Endothelial cell of umbilical vein (primary cell): ENCODE measurements around the gene NDUFA5. TPM values are rescaled to one million over a fixed set of nuclear protein-coding genes. Genes with fewer than 3 reads are reported as not detected.

Experiments used
- BruUV-seq: library from RNA; stranded (reverse); fragments of 400-500 nt; replicated peaks from 2 replicates; lab custom pipeline; 2021; lab: Mats Ljungman, UMichigan
- CTCF ChIA-PET: fragments of 300-600, 350-600 bp; sonication (Branson Sonifier 250); formaldehyde crosslinking; loops from one replicate; lab custom pipeline; 2021; ENCODE audit warnings: antibody characterized with exemption, inconsistent platforms; lab: Charles Lee
- POLR2A ChIA-PET: fragments of 300-600, 350-600 bp; sonication (Branson Sonifier 250); formaldehyde crosslinking; loops from one replicate; lab custom pipeline; 2021; ENCODE audit warnings: antibody characterized with exemption, inconsistent platforms; lab: Charles Lee
- DNase-seq: peaks from one replicate; pipeline ENCODE4 v3.0.0-alpha.2; 2011; ENCODE audit warnings: low read depth, low spot score
- FAIRE-seq: peaks from 2 replicates; lab custom pipeline; 2011; peaks lifted over from hg19 to GRCh38; lab: Jason Lieb, UNC
- H2AFZ ChIP-seq: 2 replicates; pipeline ENCODE4 v1.6.0; 2012; ENCODE audit warnings: low read depth, low read length, control low read depth, inconsistent platforms
- H3K27ac ChIP-seq: 2 replicates; pipeline ENCODE4 v1.5.1; 2011; ENCODE audit warnings: low read depth, mild to moderate bottlenecking, control low read depth, low read length, moderate library complexity; ENCODE audit not compliant: insufficient read depth
- H3K27me3 ChIP-seq, 2 experiments: 2 replicates each; pipeline versions ENCODE4 v1.6.0 to v1.6.1; 2011; ENCODE audit warnings: low read length in 2 of 2, mixed read lengths in 1 of 2; ENCODE audit not compliant: control insufficient read depth in 2 of 2, insufficient read depth in 2 of 2
- H3K36me3 ChIP-seq, 2 experiments: 2 replicates in 1 of 2; 3 replicates in 1 of 2; pipeline ENCODE4 v1.5.1; 2011; ENCODE audit warnings: low read length in 2 of 2, mild to moderate bottlenecking in 1 of 2, moderate library complexity in 1 of 2; ENCODE audit not compliant: control insufficient read depth in 2 of 2, insufficient read depth in 2 of 2; ENCODE audit errors: extremely low read depth in 1 of 2
- H3K4me1 ChIP-seq: 3 replicates; pipeline ENCODE4 v1.5.1; 2011; ENCODE audit warnings: mild to moderate bottlenecking, low read length; ENCODE audit not compliant: control insufficient read depth, insufficient read depth; ENCODE audit errors: extremely low read depth
- H3K4me2 ChIP-seq: 2 replicates; pipeline ENCODE4 v1.6.1; 2011; ENCODE audit warnings: low read length, control low read depth, mixed read lengths; ENCODE audit not compliant: insufficient read depth
- H3K4me3 ChIP-seq, 3 experiments: fragments of 200-600 bp in 1 of 3; sonication (generic), shearing (Covaris generic) in 1 of 3; replicated peaks in 1 of 3; 2 replicates each; pipeline ENCODE4 v1.5.1; 2011 to 2016; ENCODE audit warnings: control low read depth in 3 of 3, low read length in 3 of 3, mild to moderate bottlenecking in 2 of 3, inconsistent platforms in 1 of 3, low read depth in 1 of 3, moderate library complexity in 1 of 3; ENCODE audit not compliant: insufficient read depth in 1 of 3
- H3K79me2 ChIP-seq: 2 replicates; pipeline ENCODE4 v1.6.0; 2012; ENCODE audit warnings: low read length, inconsistent platforms; ENCODE audit not compliant: control insufficient read depth, insufficient read depth
- H3K9ac ChIP-seq: replicated peaks from 2 replicates; pipeline ENCODE3; 2011; ENCODE audit warnings: low read length, control low read depth; ENCODE audit not compliant: insufficient read depth; ENCODE audit errors: extremely low read depth
- H3K9me1 ChIP-seq: replicated peaks from 3 replicates; pipeline ENCODE4 v1.6.0; 2011; ENCODE audit warnings: mild to moderate bottlenecking, low read length; ENCODE audit not compliant: control insufficient read depth, insufficient read depth; ENCODE audit errors: extremely low read depth
- H3K9me3 ChIP-seq: replicated peaks from 2 replicates; pipeline ENCODE4 v1.5.1; 2012; ENCODE audit warnings: low read length, inconsistent platforms; ENCODE audit not compliant: control insufficient read depth, insufficient read depth
- H4K20me1 ChIP-seq: replicated peaks from 2 replicates; pipeline ENCODE3; 2011; ENCODE audit warnings: mild to moderate bottlenecking, low read length; ENCODE audit not compliant: control insufficient read depth, insufficient read depth; ENCODE audit errors: extremely low read depth
- CTCF ChIP-seq, 2 donors: IDR thresholded peaks; 1 replicate in 1 of 2; 2 replicates in 1 of 2; pipeline ENCODE4 v1.5.1; 2011; ENCODE audit warnings: low read length in 2 of 2, mild to moderate bottlenecking in 2 of 2, moderate library complexity in 2 of 2, control low read depth in 1 of 2, inconsistent platforms in 1 of 2, low read depth in 1 of 2; ENCODE audit not compliant: insufficient read depth in 1 of 2; ENCODE audit errors: extremely low read depth in 1 of 2
- EZH2 ChIP-seq: IDR thresholded peaks from 2 replicates; pipeline ENCODE4 v1.6.1; 2012; ENCODE audit warnings: borderline replicate concordance, low read depth, mild to moderate bottlenecking, moderate library complexity, low read length, inconsistent platforms; ENCODE audit not compliant: severe bottlenecking
- FOS ChIP-seq: IDR thresholded peaks from 2 replicates; pipeline ENCODE4 v1.6.1; 2011; ENCODE audit warnings: mild to moderate bottlenecking, low read length, moderate library complexity, borderline replicate concordance; ENCODE audit not compliant: insufficient read depth
- GATA2 ChIP-seq: IDR thresholded peaks from 2 replicates; pipeline ENCODE4 v1.7.0; 2011; ENCODE audit warnings: low read depth, mild to moderate bottlenecking, moderate library complexity, mixed read lengths, low read length; ENCODE audit not compliant: insufficient read length, insufficient read depth
- JUN ChIP-seq: IDR thresholded peaks from 2 replicates; pipeline ENCODE4 v1.6.1; 2011; ENCODE audit warnings: borderline replicate concordance, low read depth; ENCODE audit not compliant: insufficient read length, insufficient read depth
- MAX ChIP-seq: IDR thresholded peaks from 2 replicates; pipeline ENCODE4 v1.6.1; 2011; ENCODE audit not compliant: insufficient read depth, insufficient read length
- MYC ChIP-seq: IDR thresholded peaks from one replicate; pipeline ENCODE4 v1.6.1; 2011; ENCODE audit warnings: mild to moderate bottlenecking, low read depth, low read length
- POLR2A ChIP-seq: IDR thresholded peaks from 2 replicates; pipeline ENCODE4 v1.6.1; 2012; ENCODE audit warnings: low read depth, mild to moderate bottlenecking, control low read depth, low read length
- POLR2AphosphoS5 ChIP-seq: IDR thresholded peaks from 2 replicates; pipeline ENCODE4 v1.6.1; 2012; ENCODE audit warnings: low read depth, mild to moderate bottlenecking, control low read depth, low read length, moderate library complexity; ENCODE audit not compliant: insufficient read depth
- dilution Hi-C: fragments of 300-500 bp; cut with MboI; formaldehyde crosslinking; loops from one replicate; pipeline ENCODE4 v1.15.0; 2019; ENCODE audit warnings: low sequenced_read_pairs; ENCODE audit not compliant: extremely low pct_ligation_motif_present
- intact Hi-C: fragments of 100-400 bp; cut with micrococcal nuclease; formaldehyde crosslinking; loops from one replicate; pipeline ENCODE4 v1.10.0; 2022
- polyA plus RNA-seq, 4 experiments: library from polyadenylated mRNA; depleted of rRNA in 3 of 4; stranded (reverse) in 3 of 4; unstranded in 1 of 4; fragments of >200 nt; gene quantifications; 2 replicates each; pipeline versions ENCODE4 v1.2.1 to v1.2.3, GENCODE V29; 2011 to 2012; ENCODE audit warnings: missing spikeins in 1 of 4
- total RNA-seq: library from RNA; stranded (reverse); gene quantifications from 2 replicates; pipeline ENCODE4 v1.2.3, GENCODE V29; 2021

NDUFA5 gene
- total and polyA plus RNA-seq, 2 donors (not counting 3 experiments of a cell fraction or from before 2014, with no cell fraction given) = 6.2 to 62.3 TPM

GRCh38 chr7:123602648-123603047 is 45.0 kb upstream of the NDUFA5 start:
- Histone ChIP-seq H3K79me2 (no peaks in the 10 kb centered on the region), H3K4me3 (no peak overlapping the region), H3K27me3 (no peaks in the 10 kb centered on the region), H3K36me3 (no peaks in the 10 kb centered on the region), H3K9me3 (no peaks in the 10 kb centered on the region), H3K4me2 (no peak overlapping the region), H3K9ac (no peak overlapping the region), H4K20me1 (no peaks in the 10 kb centered on the region), H3K27ac (no peak overlapping the region), H3K9me1 (no peaks in the 10 kb centered on the region), H3K4me1 (no peaks in the 10 kb centered on the region), H2AFZ (no peak overlapping the region)
- FAIRE-seq (no peak), DNase-seq (no peak)
- no peak for TF ChIP-seq EZH2
- no peak for TF ChIP-seq MAX
- TF ChIP-seq JUN = no peak
- TF ChIP-seq MYC = no peak
- no peak for TF ChIP-seq CTCF (IDR thresholded peaks at IDR 0.05; ENCODE audit: extremely low read depth in 1 of 2, insufficient read depth in 1 of 2, low read depth in 1 of 2, low read length in 2 of 2)
- no peak for TF ChIP-seq POLR2A
- no peak for TF ChIP-seq POLR2AphosphoS5
- TF ChIP-seq GATA2 = no peak
- no peak for TF ChIP-seq FOS
- ChIA-PET CTCF (interaction anchor here (1.3 kb wide), 1 partner anchor 33 kb away, joined by 3 read pairs; no protein-coding TSS in a partner anchor), POLR2A (no interaction called here)
- no TSS peak for BruUV-seq
- dilution Hi-C loops (no loop called here), intact Hi-C loops (no loop called here)
